Left ventricle myocardium superior (tissue), 1 donor: ENCODE measurements around the gene RIMS1. TPM values are rescaled to one million over a fixed set of nuclear protein-coding genes. Genes with fewer than 3 reads are reported as not detected.

ENCODE experiments used
- ATAC-seq: fragments of 200-7000 bp; cut with Tn5 transposase; one replicate; pipeline ENCODE4 v1.9.1; 2020; ENCODE audit warnings: mild to moderate bottlenecking, moderate library complexity
- DNase-seq: peaks from one replicate; pipeline ENCODE4 v3.0.0-alpha.2; 2020
- intact Hi-C: fragments of 100-400 bp; cut with micrococcal nuclease; formaldehyde crosslinking; loops from one replicate; pipeline ENCODE4 v1.11.0; 2022
- total RNA-seq: library from RNA; stranded (reverse); fragmentation: NEBNext Ultra II Directional; extraction: Animal tissue kit (Norgen Biotek cat#: 25700); gene quantifications from one replicate; pipeline ENCODE4 v1.2.1, GENCODE V29; 2021
- donor health status: DM: no; HTN: yes; CAD: no; lungs with severe emphysema.

Gene RIMS1
- total RNA-seq, 1 donor from 2014 or later, result 1.2 TPM

GRCh38 chr6:72382602-72383529 lies 496.5 kb downstream of the RIMS1 start:
- ATAC-seq, result no peak
- no peak for DNase-seq
- intact Hi-C loops, result no loop called here

DNA sequence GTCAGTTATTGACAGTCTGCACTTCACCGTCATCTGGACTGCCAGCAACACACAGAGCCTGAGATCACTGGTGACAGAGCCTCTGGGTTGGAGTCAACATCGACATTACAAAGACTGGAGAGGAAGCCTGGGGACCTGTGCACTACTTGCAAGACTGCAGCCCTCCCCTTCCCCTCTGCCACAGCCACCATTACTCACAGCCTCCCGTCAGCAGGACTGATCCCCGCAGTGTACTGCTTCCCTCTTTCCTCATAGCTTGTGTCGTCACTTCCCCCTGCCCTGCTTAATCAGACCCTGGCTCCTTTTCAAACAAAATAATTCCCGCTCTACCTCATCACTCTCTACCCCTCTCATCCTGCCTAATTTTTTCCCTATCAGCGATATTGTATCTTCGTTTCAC lies 500.0 kb downstream of the RIMS1 start:
- DNase-seq (no peak), ATAC-seq (no peak)
- intact Hi-C loops, result no loop called here

- intact Hi-C loops, result no loop called here
- DNase-seq (no peak), ATAC-seq (no peak)
These were observed 503.3 kb downstream of the RIMS1 start for GRCh38 chr6:72389698-72390097.

DNA sequence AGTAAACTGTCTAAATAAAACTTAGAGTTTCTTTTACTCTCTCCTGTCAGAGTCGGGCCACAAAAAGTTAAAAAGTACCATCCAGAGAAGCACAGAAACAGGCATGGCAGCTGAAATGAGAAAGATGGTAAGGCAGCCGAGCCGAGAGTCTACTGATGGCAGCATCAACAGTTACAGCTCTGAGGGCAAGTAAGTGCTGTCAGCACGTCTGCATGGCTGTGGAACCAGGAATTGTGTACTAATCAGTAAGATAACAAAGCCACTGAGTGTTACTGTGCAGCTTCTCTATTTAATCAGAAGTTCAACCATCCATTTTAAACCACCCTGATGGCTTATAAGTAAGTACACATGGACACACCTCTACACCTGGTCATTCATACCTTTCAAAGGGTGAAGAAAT lies 504.2 kb downstream of the RIMS1 start:
- intact Hi-C loops, result no loop called here
- no peak for DNase-seq
- no peak for ATAC-seq

- ATAC-seq, result no peak
- intact Hi-C loops, result no loop called here
- DNase-seq, result no peak
These were observed 515.5 kb downstream of the RIMS1 start for GRCh38 chr6:72401865-72402264.

DNA sequence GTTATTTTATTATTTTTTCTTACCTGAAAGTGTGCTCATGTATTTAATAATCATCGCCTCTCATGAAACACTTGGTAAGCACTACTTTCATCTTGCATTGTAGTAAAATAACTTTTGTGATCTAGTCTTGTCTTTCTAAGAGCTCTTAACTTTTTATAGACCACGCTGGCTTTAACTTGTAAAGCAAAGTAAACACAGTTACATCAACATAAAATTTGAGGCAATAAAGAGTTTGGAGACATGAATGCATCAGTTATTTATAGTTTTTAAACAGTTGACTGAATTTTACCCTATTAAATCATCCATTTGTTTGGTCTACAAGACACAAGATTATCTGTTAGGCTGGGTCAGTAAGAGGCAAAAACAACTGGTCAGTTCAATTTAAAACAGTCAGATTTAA lies 517.1 kb downstream of the RIMS1 start:
- no peak for DNase-seq
- no peak for ATAC-seq
- intact Hi-C loops, result no loop called here

GRCh38 chr6:72406517-72406916 lies 520.2 kb downstream of the RIMS1 start:
- no peak for DNase-seq
- ATAC-seq, result no peak
- intact Hi-C loops, result no loop called here

GRCh38 chr6:72410769-72411168 lies 524.4 kb downstream of the RIMS1 start:
- no peak for DNase-seq
- intact Hi-C loops, result no loop called here
- no peak for ATAC-seq

DNA sequence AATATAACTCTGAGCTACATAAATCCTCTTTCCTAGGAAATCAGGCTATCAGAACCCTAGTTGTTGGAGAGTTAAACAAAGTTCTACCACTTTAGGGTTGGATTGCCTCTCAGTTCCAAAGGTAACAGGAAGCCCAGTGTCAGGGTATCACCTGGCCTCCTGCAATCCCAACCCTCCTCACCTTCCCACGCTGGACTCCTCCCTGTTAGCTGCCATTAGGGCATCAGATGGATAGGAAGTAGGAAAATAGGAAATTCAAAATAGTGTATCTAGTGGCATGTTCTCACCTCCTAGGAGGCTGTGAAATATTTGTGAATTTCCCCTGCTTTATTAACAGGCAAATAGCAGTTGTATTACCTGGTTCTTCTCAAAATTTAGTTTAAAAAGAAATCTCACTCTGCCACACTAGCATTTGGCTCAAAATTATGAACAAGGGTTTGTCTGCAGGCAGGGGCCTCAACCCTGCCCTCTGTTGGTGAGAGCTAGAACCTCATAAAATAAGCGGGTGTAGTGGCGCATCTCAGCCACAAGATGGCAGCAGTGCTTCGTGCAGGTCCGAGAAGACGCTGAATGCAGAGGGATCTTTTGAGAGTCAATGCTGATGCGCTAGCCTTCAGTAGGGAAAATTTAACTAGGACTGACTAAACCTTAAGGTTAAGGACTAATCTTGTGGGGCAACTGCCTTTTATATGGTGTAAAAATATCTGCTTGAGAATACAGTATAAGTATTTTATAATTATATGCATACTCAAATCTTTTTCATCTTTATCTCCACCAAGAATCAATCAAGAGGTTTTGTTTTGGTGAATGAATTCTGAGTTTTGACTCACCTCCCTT lies 525.7 kb downstream of the RIMS1 start:
- ATAC-seq (peak; percentile 73), DNase-seq (peak; percentile 70)
- intact Hi-C loops, result no loop called here

GRCh38 chr6:72412709-72413044 lies 526.3 kb downstream of the RIMS1 start:
- no peak for ATAC-seq
- intact Hi-C loops, result no loop called here
- DNase-seq, result no peak

DNA sequence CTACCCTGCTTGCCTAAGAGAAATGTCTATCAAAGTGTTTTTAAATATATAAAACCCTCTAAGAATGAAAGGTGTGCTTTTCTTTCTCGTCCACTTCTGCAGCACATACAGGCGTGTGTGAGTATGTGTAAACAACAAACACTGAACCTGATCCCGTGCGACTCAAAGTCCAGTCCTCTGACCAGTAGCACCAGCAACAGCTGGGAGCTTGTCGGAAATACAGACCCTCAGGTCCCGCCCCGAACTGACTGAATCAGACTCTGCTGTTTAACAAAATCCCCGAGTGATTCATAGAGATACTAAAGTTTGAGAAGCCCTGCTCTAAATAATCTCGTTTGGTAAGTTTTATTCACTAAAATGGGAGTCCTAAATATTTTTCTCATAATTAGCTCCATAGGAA lies 527.5 kb downstream of the RIMS1 start:
- ATAC-seq (no peak), DNase-seq (no peak)
- intact Hi-C loops, result no loop called here

DNA sequence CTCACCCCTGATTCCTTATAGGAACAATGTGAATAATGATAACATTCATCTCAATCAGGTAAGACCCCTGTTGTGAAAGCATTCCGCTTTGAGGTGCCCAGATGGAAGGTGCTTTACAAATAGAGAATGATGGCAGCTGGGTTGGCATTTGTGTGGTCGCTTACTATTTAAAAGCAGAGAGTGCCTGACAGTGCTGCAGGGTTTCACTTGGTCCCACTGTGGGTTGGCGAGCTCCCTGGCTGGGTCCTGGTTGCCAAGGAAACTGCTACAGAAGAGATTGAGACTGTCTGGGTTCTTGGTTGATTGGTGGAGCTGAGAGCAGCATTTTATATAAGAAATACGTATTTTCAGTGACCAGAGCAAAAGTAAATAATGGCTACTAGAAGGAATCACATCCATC lies 528.3 kb downstream of the RIMS1 start:
- DNase-seq (no peak), ATAC-seq (no peak)
- intact Hi-C loops, result no loop called here

DNA sequence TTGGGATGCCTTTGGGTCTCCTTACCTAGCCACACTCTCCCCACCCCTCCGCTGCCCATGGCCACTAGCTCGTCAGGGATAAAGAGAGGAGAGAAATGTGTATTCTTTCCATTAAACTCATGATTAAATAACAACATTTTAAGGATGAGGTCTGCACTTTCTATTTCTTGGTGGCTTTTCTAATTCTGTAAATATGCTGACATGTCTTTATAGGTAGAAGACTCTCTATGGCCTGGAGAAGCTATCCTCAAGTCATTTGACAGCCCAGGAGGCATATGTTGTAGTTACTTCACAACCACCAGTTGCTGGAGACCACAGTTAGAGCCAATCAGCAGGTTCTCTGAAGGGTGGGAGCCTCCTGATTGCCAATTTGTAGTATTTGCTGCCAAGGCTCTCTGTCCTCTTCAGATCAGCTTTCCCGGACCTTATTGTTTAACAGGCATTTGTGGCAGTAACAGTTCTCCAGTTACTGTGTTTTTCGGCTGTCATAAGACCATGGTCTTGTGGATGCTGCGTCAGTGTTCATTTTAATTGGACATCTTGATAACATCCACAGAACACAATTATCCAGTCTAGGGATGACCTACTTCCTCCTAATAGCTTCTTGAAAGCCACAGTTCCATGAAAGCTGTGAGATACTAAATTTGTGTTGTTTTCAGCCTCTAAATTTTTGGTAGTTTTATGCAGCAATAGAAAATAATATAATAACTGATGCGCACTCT lies 530.6 kb downstream of the RIMS1 start:
- no peak for ATAC-seq
- intact Hi-C loops, result no loop called here

DNA sequence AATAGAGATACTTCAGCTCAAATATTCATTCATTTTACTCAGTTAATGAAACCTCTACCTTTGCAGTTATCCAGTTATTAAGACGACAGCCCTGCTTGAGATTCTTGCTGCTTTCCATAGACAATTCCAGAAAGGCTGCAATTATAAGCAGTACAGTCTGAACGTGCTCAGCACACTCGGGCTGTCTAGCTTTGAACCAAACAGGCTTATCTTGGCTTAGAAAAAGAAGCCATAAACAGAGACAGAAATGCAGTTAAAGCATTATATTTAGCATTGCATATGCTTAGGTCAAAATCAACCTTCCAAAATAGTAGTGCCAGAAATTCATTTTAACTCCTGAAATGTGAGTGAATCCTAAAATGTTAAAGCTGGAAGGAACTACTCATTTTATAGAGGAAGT lies 531.4 kb downstream of the RIMS1 start:
- intact Hi-C loops, result no loop called here
- DNase-seq (no peak), ATAC-seq (no peak)

More for the DNA sequence above, 530.6 kb downstream of the RIMS1 start:
- no peak for DNase-seq

DNA sequence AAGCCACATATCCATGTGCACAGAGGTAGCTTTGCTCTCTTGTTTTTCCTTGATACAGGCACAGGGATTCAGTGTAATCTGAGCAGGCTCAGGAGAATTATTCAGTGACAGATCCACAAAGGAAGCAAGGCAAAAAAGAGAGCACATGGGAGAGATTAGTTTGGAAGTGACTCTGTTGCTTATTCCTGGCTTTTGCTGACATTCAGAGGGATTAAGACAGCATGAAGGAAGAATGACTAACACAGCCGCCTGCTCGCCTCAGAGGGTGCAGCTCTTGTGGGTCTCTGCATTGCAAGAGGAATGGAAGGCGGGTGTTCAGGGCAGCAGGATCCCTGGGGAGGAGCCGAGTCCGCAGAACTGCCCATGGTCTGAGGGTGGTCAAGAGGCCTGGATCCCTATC lies 532.1 kb downstream of the RIMS1 start:
- DNase-seq (no peak), ATAC-seq (no peak)
- intact Hi-C loops, result no loop called here

DNA sequence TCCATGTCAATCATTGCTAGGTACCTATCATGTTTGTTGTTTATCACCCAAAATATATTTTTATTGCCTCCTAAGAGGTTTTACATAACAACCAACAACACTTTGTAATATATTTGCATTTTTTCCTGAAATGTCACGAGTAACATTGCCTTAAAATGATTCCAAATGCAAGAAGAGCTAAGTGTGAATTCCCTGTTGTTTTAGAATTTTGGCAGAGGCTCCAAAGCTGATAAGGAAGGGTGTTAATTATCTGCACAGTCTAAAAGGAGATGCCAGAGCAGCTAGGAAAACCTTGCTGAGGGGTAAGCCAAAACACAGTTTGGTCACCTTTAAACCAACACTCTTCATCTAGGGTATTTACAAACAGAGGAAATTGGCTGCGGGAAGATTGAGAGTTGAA lies 533.6 kb downstream of the RIMS1 start:
- intact Hi-C loops, result no loop called here
- ATAC-seq, result no peak

GRCh38 chr6:72420409-72420808 lies 534.1 kb downstream of the RIMS1 start:
- no peak for ATAC-seq
- intact Hi-C loops, result no loop called here
- DNase-seq, result no peak

More for the DNA sequence above, 533.6 kb downstream of the RIMS1 start:
- no peak for DNase-seq

- DNase-seq (no peak), ATAC-seq (no peak)
- intact Hi-C loops, result no loop called here
These were observed 535.0 kb downstream of the RIMS1 start for GRCh38 chr6:72421387-72421786.

DNA sequence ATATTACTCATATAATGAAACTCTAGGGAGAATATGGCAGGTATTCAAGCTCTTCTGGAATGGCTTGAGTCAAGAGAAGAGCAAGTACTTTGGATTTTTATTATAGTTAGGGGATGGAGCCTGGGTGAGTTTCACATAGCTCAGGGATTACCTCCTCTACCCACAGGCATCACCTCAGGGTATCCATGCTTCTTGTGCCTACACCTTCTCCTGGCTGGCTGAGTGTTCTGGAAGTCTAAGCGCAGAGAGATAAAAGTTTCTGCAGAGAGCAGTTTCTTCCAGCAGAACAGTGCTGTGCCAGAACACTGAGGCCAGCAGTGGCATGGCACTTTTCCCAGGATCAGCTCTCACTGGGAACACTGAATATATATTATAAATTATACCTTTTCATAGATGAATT lies 535.8 kb downstream of the RIMS1 start:
- ATAC-seq (no peak), DNase-seq (no peak)
- intact Hi-C loops, result no loop called here

DNA sequence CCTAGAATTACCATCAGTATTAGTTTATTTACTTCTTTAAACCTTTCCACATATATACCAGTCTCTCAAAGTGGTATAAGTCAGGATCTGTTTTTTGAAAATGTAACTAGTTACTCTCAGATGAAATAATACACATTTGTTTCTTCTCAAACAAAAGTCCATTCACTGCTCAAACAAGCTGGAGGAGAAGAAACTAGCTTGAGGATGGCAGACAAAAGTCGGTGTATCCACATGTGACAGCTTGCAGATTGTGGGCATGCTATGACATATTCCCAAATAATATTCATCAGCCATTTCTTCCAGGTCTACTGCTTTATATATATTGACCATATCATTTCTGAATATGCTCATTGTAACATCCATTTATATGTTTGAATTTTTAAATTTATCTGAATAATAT lies 538.1 kb downstream of the RIMS1 start:
- ATAC-seq, result no peak
- intact Hi-C loops, result no loop called here
- DNase-seq, result no peak
